HEK293 (cell line): ENCODE measurements around the gene ZNF597.

Source experiments
- CTCF ChIA-PET: fragments of 350-600 bp; formaldehyde crosslinking; extraction: SDS; loops from one replicate; lab custom pipeline; 2021; ENCODE audit warnings: antibody characterized with exemption; lab: Yijun Ruan, JAX
- POLR2A ChIA-PET: fragments of 300-600 bp; formaldehyde crosslinking; extraction: SDS; loops from one replicate; lab custom pipeline; 2020; ENCODE audit warnings: antibody characterized with exemption, inconsistent platforms; lab: Yijun Ruan, JAX
- H3K27ac ChIP-seq: fragments of 200-500 bp; sonication (Bioruptor generic); 2 replicates; pipeline ENCODE4 v1.5.1; 2014; ENCODE audit warnings: low read depth, low read length, control low read depth, inconsistent platforms; ENCODE audit errors: extremely low read depth
- H3K36me3 ChIP-seq, 2 experiments: fragments of 200-500 bp in 1 of 2; sonication (Bioruptor generic) in 1 of 2; 1 replicate in 1 of 2; 2 replicates in 1 of 2; pipeline ENCODE4 v1.5.1; 2014 to 2017; ENCODE audit warnings: inconsistent platforms in 2 of 2, low read length in 2 of 2; ENCODE audit not compliant: control insufficient read depth in 2 of 2, insufficient read depth in 1 of 2
- H3K4me1 ChIP-seq: fragments of 200-500 bp; sonication (Bioruptor generic); 2 replicates; pipeline ENCODE4 v1.5.1; 2014; ENCODE audit warnings: mild to moderate bottlenecking, low read length, inconsistent platforms; ENCODE audit not compliant: control insufficient read depth, insufficient read depth
- H3K4me3 ChIP-seq: 2 replicates; pipeline ENCODE4 v1.5.1; 2011; ENCODE audit warnings: low read depth, mild to moderate bottlenecking, control low read depth, low read length, moderate library complexity
- H3K9me3 ChIP-seq: fragments of 200-500 bp; sonication (Bioruptor generic); 2 replicates; pipeline ENCODE4 v1.5.1; 2014; ENCODE audit warnings: low read depth, low read length, inconsistent platforms; ENCODE audit not compliant: control insufficient read depth, insufficient read depth
- BCL11A ChIP-seq: fragments of 450-650 bp; formaldehyde crosslinking; IDR thresholded peaks from 2 replicates; pipeline ENCODE4 v1.5.1; 2016; ENCODE audit warnings: low read depth, missing biosample characterization, missing genetic modification characterization
- GLI4 ChIP-seq: fragments of 450-650 bp; formaldehyde crosslinking; IDR thresholded peaks from 2 replicates; pipeline ENCODE4 v1.5.1; 2016; ENCODE audit warnings: missing biosample characterization, missing genetic modification characterization
- IKZF3 ChIP-seq: fragments of 450-650 bp; IDR thresholded peaks from 2 replicates; pipeline ENCODE4 v1.5.0; 2018; ENCODE audit warnings: missing biosample characterization, mild to moderate bottlenecking, missing genetic modification characterization, moderate library complexity
- MEIS1 ChIP-seq: sonication (generic); formaldehyde crosslinking; IDR thresholded peaks from 2 replicates; pipeline ENCODE4 v1.8.1; 2022; ENCODE audit warnings: missing genetic modification reagents, mild to moderate bottlenecking, borderline replicate concordance
- PBX3 ChIP-seq: sonication (generic); formaldehyde crosslinking; IDR thresholded peaks from 2 replicates; pipeline ENCODE4 v1.8.1; 2022; ENCODE audit warnings: mild to moderate bottlenecking, moderate library complexity, missing genetic modification reagents
- PRDM10 ChIP-seq: fragments of 450-650 bp; formaldehyde crosslinking; IDR thresholded peaks from 2 replicates; pipeline ENCODE4 v1.5.1; 2016; ENCODE audit warnings: missing biosample characterization, missing genetic modification characterization
- PRDM4 ChIP-seq: fragments of 450-650 bp; formaldehyde crosslinking; IDR thresholded peaks from 2 replicates; pipeline ENCODE4 v1.5.1; 2017; ENCODE audit warnings: missing biosample characterization, missing genetic modification characterization
- RBAK ChIP-seq: fragments of 450-650 bp; formaldehyde crosslinking; IDR thresholded peaks from 2 replicates; pipeline ENCODE4 v1.5.1; 2016; ENCODE audit warnings: missing biosample characterization, missing genetic modification characterization
- ZBTB8A ChIP-seq: fragments of 450-650 bp; formaldehyde crosslinking; IDR thresholded peaks from 2 replicates; pipeline ENCODE4 v1.5.1; 2016; ENCODE audit warnings: missing biosample characterization, missing genetic modification characterization
- ZNF19 ChIP-seq: fragments of 450-650 bp; formaldehyde crosslinking; IDR thresholded peaks from 2 replicates; pipeline ENCODE4; 2016; ENCODE audit warnings: missing biosample characterization, missing genetic modification characterization, low read depth
- ZNF311 ChIP-seq: fragments of 450-650 bp; formaldehyde crosslinking; IDR thresholded peaks from 2 replicates; pipeline ENCODE4 v1.5.1; 2017; ENCODE audit warnings: missing biosample characterization, missing genetic modification characterization, borderline replicate concordance
- ZNF362 ChIP-seq: fragments of 450-650 bp; formaldehyde crosslinking; IDR thresholded peaks from 2 replicates; pipeline ENCODE4 v1.5.1; 2016; ENCODE audit warnings: missing biosample characterization, missing genetic modification characterization
- ZNF433 ChIP-seq: fragments of 450-650 bp; formaldehyde crosslinking; IDR thresholded peaks from 2 replicates; pipeline ENCODE4 v1.5.1; 2016; ENCODE audit warnings: missing biosample characterization, missing genetic modification characterization, low read depth
- ZNF518A ChIP-seq: fragments of 450-650 bp; formaldehyde crosslinking; conservative IDR thresholded peaks from 2 replicates; pipeline ENCODE4 v1.5.1; 2016; ENCODE audit warnings: low read depth, missing biosample characterization, missing genetic modification characterization
- ZNF561 ChIP-seq: fragments of 450-650 bp; IDR thresholded peaks from 2 replicates; pipeline ENCODE4 v1.5.1; 2018; ENCODE audit warnings: missing biosample characterization, missing genetic modification characterization, borderline replicate concordance
- ZNF624 ChIP-seq: fragments of 450-650 bp; formaldehyde crosslinking; IDR thresholded peaks from 2 replicates; pipeline ENCODE4 v1.5.1; 2017; ENCODE audit warnings: missing biosample characterization, missing genetic modification characterization
- ZNF654 ChIP-seq: fragments of 450-650 bp; formaldehyde crosslinking; IDR thresholded peaks from 2 replicates; pipeline ENCODE4 v1.5.1; 2016; ENCODE audit warnings: low read depth, missing biosample characterization, missing genetic modification characterization
- ZNF670 ChIP-seq: fragments of 450-650 bp; formaldehyde crosslinking; IDR thresholded peaks from 2 replicates; pipeline ENCODE4 v1.5.1; 2016; ENCODE audit warnings: missing biosample characterization, missing genetic modification characterization, low read depth
- ZNF76 ChIP-seq: fragments of 450-650 bp; formaldehyde crosslinking; IDR thresholded peaks from 2 replicates; pipeline ENCODE4; 2016; ENCODE audit warnings: low read depth, missing biosample characterization, missing genetic modification characterization, borderline replicate concordance

The ZNF597 gene

GRCh38 chr16:3484318-3485096 is 41.2 kb upstream of the ZNF597 start (continued):
- TF ChIP-seq PRDM4 (tag by site-specific recombination) (no peak), MEIS1 (CRISPR knock-in tag) (no peak), RBAK (no peak), PRDM10 (tag by site-specific recombination) (no peak)

GRCh38 chr16:3482659-3483241 is 39.4 kb upstream of the ZNF597 start:
- no peaks in the 10 kb centered on the region for H3K4me1 ChIP-seq
- ChIA-PET CTCF (no interaction called here), POLR2A (no interaction called here)
- H3K4me3 ChIP-seq, result no peak overlapping the region
- peaks cover 0 to 82% of the 10 kb centered on the region in 2 experiments; a peak in 2 of 3 replicates for H3K36me3 ChIP-seq
- H3K27ac ChIP-seq, result no peak overlapping the region
- no peaks in the 10 kb centered on the region for H3K9me3 ChIP-seq
- TF ChIP-seq PBX3 (CRISPR knock-in tag) (no peak), ZNF518A (tag by site-specific recombination) (no peak), ZNF624 (tag by site-specific recombination) (no peak), GLI4 (tag by site-specific recombination) (no peak), ZNF561 (no peak), ZNF654 (tag by site-specific recombination) (no peak), ZNF433 (tag by site-specific recombination) (no peak), ZNF670 (no peak), ZNF362 (tag by site-specific recombination) (no peak), ZNF19 (no peak), ZNF76 (no peak), ZNF311 (tag by site-specific recombination) (no peak), ZBTB8A (no peak), IKZF3 (tag by site-specific recombination) (no peak), BCL11A (no peak)
